Sigmoid colon (tissue), 4 donors: ENCODE results near the gene HID1.

Experiments used
- CTCF ChIP-seq, 4 experiments: fragments of 450-650 bp in 3 of 4; fragments of 200-600 bp in 1 of 4; IDR thresholded peaks; one replicate each; pipeline ENCODE4 v1.5.1; 2016 to 2019; ENCODE audit warnings: antibody characterized with exemption in 4 of 4, mild to moderate bottlenecking in 3 of 4, moderate library complexity in 2 of 4
- EP300 ChIP-seq, 4 donors: sonication (generic); formaldehyde crosslinking; IDR thresholded peaks; one replicate each; pipeline ENCODE4 v1.6.1; 2017; ENCODE audit warnings: antibody characterized with exemption in 4 of 4
- POLR2AphosphoS5 ChIP-seq, 4 donors: sonication (generic); formaldehyde crosslinking; IDR thresholded peaks; one replicate each; pipeline ENCODE4 v1.6.1; 2017; ENCODE audit warnings: antibody characterized with exemption in 4 of 4

DNA sequence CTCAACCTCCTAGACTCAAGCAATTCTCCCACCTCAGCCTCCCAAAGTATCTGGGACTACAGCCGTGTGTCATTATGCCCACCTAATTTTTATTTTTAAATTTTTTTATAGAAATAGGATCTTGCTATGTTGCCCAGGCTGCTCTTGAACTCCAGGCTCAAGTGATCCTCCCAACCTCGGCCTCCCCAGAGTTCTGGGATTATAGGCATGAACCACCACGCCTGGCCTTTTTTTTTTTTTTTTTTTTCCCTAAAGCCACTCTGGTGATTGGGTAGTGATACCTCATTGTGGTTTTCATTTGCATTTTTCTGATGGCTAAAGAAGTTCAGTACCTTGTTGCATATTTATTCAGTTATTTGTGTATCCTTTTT, 13.6 kb upstream of the HID1 start:
- TF ChIP-seq CTCF (IDR thresholded peaks at IDR 0.05) (no peak), POLR2AphosphoS5 (IDR thresholded peaks at IDR 0.05) (no peak), EP300 (IDR thresholded peaks at IDR 0.05) (no peak)
